ENCODE data around the gene NNAT. TPM values are rescaled to one million over a fixed set of nuclear protein-coding genes. Genes with fewer than 3 reads are reported as not detected.

Gene NNAT
- total and polyA plus RNA-seq, 2 of the 8 experiments (the other 6 are each of a cell fraction or from before 2014, with no cell fraction given): 66.8 to 175 TPM

- H3K56ac ChIP-seq (replicated peaks; ENCODE audit: insufficient read length, low read depth, low read length): no peak overlapping the region
- H2BK120ac ChIP-seq (replicated peaks; ENCODE audit: low read depth, low read length): no peak overlapping the region
- no peak overlapping the region for H3K9ac ChIP-seq (replicated peaks in 1 of 4; ENCODE audit: extremely low read depth in 1 of 4, low read depth in 3 of 4, low read length in 3 of 4)
- no peak overlapping the region for H2AK5ac ChIP-seq (ENCODE audit: low read depth, low read length)
- H3K14ac ChIP-seq (ENCODE audit: insufficient read length): no peak overlapping the region
- H2BK12ac ChIP-seq (ENCODE audit: low read depth, low read length): no peak overlapping the region
- no peak overlapping the region for H3K27ac ChIP-seq (ENCODE audit: low read depth, low read length)
- H2BK20ac ChIP-seq (ENCODE audit: low read length): no peak overlapping the region
- WGBS, 2 experiments (ENCODE audit: extremely low coverage in 1 of 2, insufficient coverage in 1 of 2, insufficient read length in 1 of 2, insufficient replicate concordance in 2 of 2, low coverage in 1 of 2, low lambda C conversion rate in 2 of 2, missing lambda C conversion rate in 1 of 2): 55% methylated on average over 3 of the region's 3 CpGs; no CpG with 5 or more reads in 1 of the 2 experiments
- no peaks in the 10 kb centered on the region for H4K20me1 ChIP-seq (replicated peaks in 1 of 2; ENCODE audit: control insufficient read depth in 1 of 2, insufficient read depth in 2 of 2, low read length in 2 of 2)
- no peak overlapping the region for H3K4me3 ChIP-seq (ENCODE audit: extremely low read depth in 1 of 4, insufficient read depth in 2 of 4, low read depth in 3 of 4, low read length in 4 of 4)
- H3K23me2 ChIP-seq (ENCODE audit: low read depth, low read length): no peaks in the 10 kb centered on the region
- H2BK15ac ChIP-seq (ENCODE audit: low read length): no peak overlapping the region
- no peaks in the 10 kb centered on the region for H3K79me1 ChIP-seq (ENCODE audit: low read depth, low read length)
- H3K18ac ChIP-seq (ENCODE audit: extremely low read depth, low read length): no peak overlapping the region
- H3K4me2 ChIP-seq (ENCODE audit: insufficient read depth in 1 of 2, low read depth in 2 of 2, low read length in 2 of 2): no peak overlapping the region
- no peak overlapping the region for H3K23ac ChIP-seq (ENCODE audit: insufficient read length)
- H2AFZ ChIP-seq (ENCODE audit: low read length): no peak overlapping the region
- H4K91ac ChIP-seq (replicated peaks; ENCODE audit: insufficient read length, low read length): no peak overlapping the region
- no peak overlapping the region for H4K8ac ChIP-seq (ENCODE audit: extremely low read depth, insufficient read depth, low read length)
- DNase-seq (ENCODE audit: low read depth in 1 of 2, low spot score in 2 of 2) (no peak), FAIRE-seq (no peak)
- ChIA-PET CTCF (ENCODE audit: partially characterized antibody) (interaction anchor here (0.9 to 1.7 kb wide), 4 partner anchors 10 to 92 kb away, joined by 3 to 7 read pairs (median 4); no protein-coding TSS in a partner anchor), POLR2A (ENCODE audit: partially characterized antibody) (interaction anchor here (1.2 to 2.9 kb wide), 3 partner anchors 13 to 25 kb away, joined by 5 to 13 read pairs (median 7); no protein-coding TSS in a partner anchor)
- H3K4me1 ChIP-seq (replicated peaks in 1 of 4; ENCODE audit: control insufficient read depth in 3 of 4, insufficient read depth in 4 of 4, low read length in 3 of 4): peaks cover 0 to 3% (median 0%) of the 10 kb centered on the region in 4 experiments; a peak in 1 of 7 replicates
- TF ChIP-seq MAFK (IDR thresholded peaks at IDR 0.05; ENCODE audit: low read depth, low read length) (no peak), TAF7 (optimal IDR thresholded peaks at IDR 0.05; ENCODE audit: borderline replicate concordance, low read depth, low read length) (no peak), ASH2L (IDR thresholded peaks at IDR 0.05; ENCODE audit: low read length) (no peak), YY1 (IDR thresholded peaks at IDR 0.05; ENCODE audit: low read depth, low read length) (no peak), EZH2 (IDR thresholded peaks at IDR 0.05; ENCODE audit: low read depth, low read length, severe bottlenecking) (no peak), BCL11A (IDR thresholded peaks at IDR 0.05; ENCODE audit: low read depth in 2 of 2, low read length in 2 of 2) (no peak), POU5F1 (IDR thresholded peaks at IDR 0.05; ENCODE audit: low read depth, low read length) (no peak), HDAC2 (IDR thresholded peaks at IDR 0.05; ENCODE audit: borderline replicate concordance in 1 of 2, low read depth in 2 of 2, low read length in 2 of 2) (no peak), TAF1 (IDR thresholded peaks at IDR 0.05; ENCODE audit: low read depth, low read length) (no peak)
- no peak overlapping the region for H4K5ac ChIP-seq (ENCODE audit: insufficient read length, low read depth, low read length)
- H3K4ac ChIP-seq (replicated peaks; ENCODE audit: insufficient read length, low read depth, low read length): no peak overlapping the region
- no peaks in the 10 kb centered on the region for H3K36me3 ChIP-seq (ENCODE audit: control insufficient read depth in 2 of 4, insufficient read depth in 4 of 4, low read length in 3 of 4)
- H3K79me2 ChIP-seq (ENCODE audit: control insufficient read depth in 1 of 2, insufficient read depth in 2 of 2, low read length in 2 of 2): no peaks in the 10 kb centered on the region
- no peaks in the 10 kb centered on the region; a peak in 1 of 7 replicates for H3K27me3 ChIP-seq (replicated peaks in 1 of 4; ENCODE audit: control insufficient read depth in 3 of 4, extremely low read depth in 1 of 4, insufficient read depth in 3 of 4, low read length in 3 of 4)
- no peak overlapping the region for H2BK5ac ChIP-seq (ENCODE audit: low read depth, low read length)
- H3K9me3 ChIP-seq (ENCODE audit: insufficient read depth in 2 of 2, low read depth in 1 of 2, low read length in 1 of 2): peaks cover 0 to 2% of the 10 kb centered on the region in 2 experiments; a peak in 2 of 4 replicates
Measured at GRCh38 chr20:37477041-37477440, 44.0 kb upstream of the NNAT start.
